Natural killer cell (primary cell): ENCODE data around the gene METRNL. TPM values are rescaled to one million over a fixed set of nuclear protein-coding genes. Genes with fewer than 3 reads are reported as not detected.

Experiments
- ATAC-seq, 3 donors: fragments of 150-1000 bp in 2 of 3; fragments of 200-7000 bp in 1 of 3; cut with Tn5 transposase; 1 replicate in 1 of 3; 2 replicates in 2 of 3; pipeline ENCODE4 v1.10.0; 2021; ENCODE audit warnings: mild to moderate bottlenecking in 2 of 3, moderate library complexity in 2 of 3
- DNase-seq, 2 donors: peaks; one replicate each; pipeline versions ENCODE4 v3.0.0 to v3.0.0-alpha.2; 2013 to 2021; ENCODE audit warnings: mixed read lengths in 1 of 2
- H3K27ac ChIP-seq: one replicate; pipeline ENCODE4 v1.5.1; 2013; ENCODE audit warnings: mild to moderate bottlenecking, low read length
- H3K27me3 ChIP-seq: one replicate; pipeline ENCODE4 v1.6.1; 2013; ENCODE audit warnings: low read length; ENCODE audit not compliant: control insufficient read depth, insufficient read depth
- H3K36me3 ChIP-seq: one replicate; pipeline ENCODE4 v1.6.1; 2013; ENCODE audit warnings: low read length; ENCODE audit not compliant: control insufficient read depth, insufficient read depth
- H3K4me1 ChIP-seq: one replicate; pipeline ENCODE4 v1.6.1; 2013; ENCODE audit warnings: low read length; ENCODE audit not compliant: control insufficient read depth, insufficient read depth
- H3K4me3 ChIP-seq: one replicate; pipeline ENCODE4 v1.5.1; 2013; ENCODE audit warnings: low read length
- H3K9me3 ChIP-seq: one replicate; pipeline ENCODE4 v1.6.1; 2013; ENCODE audit warnings: low read length; ENCODE audit not compliant: control insufficient read depth, insufficient read depth
- H3K27ac Mint-ChIP-seq, 2 donors: one replicate each; pipeline ENCODE4 v1.8.0; 2022; ENCODE audit warnings: mild to moderate bottlenecking in 2 of 2, mixed read lengths in 2 of 2, moderate library complexity in 1 of 2
- H3K27me3 Mint-ChIP-seq, 2 donors: one replicate each; pipeline ENCODE4 v1.8.0; 2022; ENCODE audit warnings: low read depth in 2 of 2, mixed read lengths in 2 of 2
- H3K36me3 Mint-ChIP-seq: one replicate; pipeline ENCODE4 v1.8.0; 2022; ENCODE audit warnings: mixed read lengths
- H3K4me1 Mint-ChIP-seq, 2 donors: one replicate each; pipeline ENCODE4 v1.8.0; 2022; ENCODE audit warnings: mixed read lengths in 2 of 2
- H3K4me3 Mint-ChIP-seq: one replicate; pipeline ENCODE4 v1.8.0; 2022; ENCODE audit warnings: mild to moderate bottlenecking, moderate library complexity, mixed read lengths
- H3K9me3 Mint-ChIP-seq, 2 donors: one replicate each; pipeline ENCODE4 v1.8.0; 2022; ENCODE audit warnings: mixed read lengths in 2 of 2
- CTCF ChIP-seq: fragments of 200-600 bp; IDR thresholded peaks from one replicate; pipeline ENCODE4 v1.8.0; 2022; ENCODE audit warnings: antibody characterized with exemption
- WGBS: methylation state at CpG from one replicate; pipeline ENCODE4 v1.1.7; 2013; ENCODE audit warnings: missing lambda C conversion rate; ENCODE audit not compliant: insufficient coverage; 5-methylcytosine and 5-hydroxymethylcytosine counted together
- intact Hi-C: fragments of 100-400 bp; cut with micrococcal nuclease; formaldehyde crosslinking; loops from one replicate; pipeline ENCODE4 v1.14.2; 2022
- total RNA-seq, 4 donors: library from RNA; stranded (reverse); fragments of 120-200 nt in 1 of 4; gene quantifications; one replicate each; pipeline versions ENCODE4 v1.2.3 to v1.2.4, GENCODE V29; 2013 to 2022

The METRNL gene
- total RNA-seq, 3 donors from 2014 or later (not counting 1 experiment from before 2014, with no cell fraction given): 227 to 390 (median 325) TPM

- 6% methylated on average over 93 of the region's 93 CpGs for WGBS
- H3K27me3 Mint-ChIP-seq: no peaks in the 10 kb centered on the region
- Histone ChIP-seq H3K27ac (no peak overlapping the region), H3K4me3 (peak overlapping the region; percentile 26), H3K4me1 (peaks cover 38% of the 10 kb centered on the region), H3K9me3 (no peaks in the 10 kb centered on the region), H3K36me3 (no peaks in the 10 kb centered on the region), H3K27me3 (peaks cover 2% of the 10 kb centered on the region)
- no peaks in the 10 kb centered on the region for H3K9me3 Mint-ChIP-seq
- intact Hi-C loops: no loop called here
- ATAC-seq (no peak), DNase-seq (peak; percentile 31 to 57)
- peak overlapping the region in 1 of 2 donors; percentile 57 for H3K27ac Mint-ChIP-seq
- H3K4me1 Mint-ChIP-seq: peaks cover 22 to 30% of the 10 kb centered on the region in 2 donors
- no peaks in the 10 kb centered on the region for H3K36me3 Mint-ChIP-seq
- peak overlapping the region; percentile 68 for H3K4me3 Mint-ChIP-seq
- no peak for TF ChIP-seq CTCF
Observed at GRCh38 chr17:83078378-83079351, 744 bp upstream of the METRNL start.

- peaks cover 51% of the 10 kb centered on the region for H3K4me1 ChIP-seq
- peaks cover 2% of the 10 kb centered on the region for H3K27me3 ChIP-seq
- H3K27ac ChIP-seq: no peak overlapping the region
- no peaks in the 10 kb centered on the region for H3K9me3 Mint-ChIP-seq
- no peak overlapping the region for H3K4me3 ChIP-seq
- H3K27ac Mint-ChIP-seq: no peak overlapping the region
- H3K9me3 ChIP-seq: no peaks in the 10 kb centered on the region
- H3K4me1 Mint-ChIP-seq: peaks cover 35 to 44% of the 10 kb centered on the region in 2 donors
- WGBS: under 1% methylated on average over 123 of the region's 127 CpGs
- no peak for ATAC-seq
- no peaks in the 10 kb centered on the region for H3K36me3 Mint-ChIP-seq
- DNase-seq: peak; percentile 38 to 64
- no peak overlapping the region for H3K4me3 Mint-ChIP-seq
- no peaks in the 10 kb centered on the region for H3K36me3 ChIP-seq
- intact Hi-C loops: loop anchor here (5.0 kb wide), 1 partner anchor 233 kb away; no protein-coding TSS in a partner anchor
- TF ChIP-seq CTCF: no peak
- H3K27me3 Mint-ChIP-seq: no peaks in the 10 kb centered on the region
Observed at GRCh38 chr17:83079766-83080578, 563 bp downstream of the METRNL start.

GRCh38 chr17:83080579-83080857 lies 1.1 kb downstream of the METRNL start:
- Histone ChIP-seq H3K4me1 (peaks cover 56% of the 10 kb centered on the region), H3K4me3 (no peak overlapping the region), H3K27me3 (peaks cover 2% of the 10 kb centered on the region), H3K9me3 (no peaks in the 10 kb centered on the region), H3K36me3 (peaks cover 5% of the 10 kb centered on the region), H3K27ac (no peak overlapping the region)
- DNase-seq (no peak), ATAC-seq (no peak)
- Mint-ChIP-seq H3K27me3 (no peaks in the 10 kb centered on the region), H3K9me3 (no peaks in the 10 kb centered on the region), H3K36me3 (no peaks in the 10 kb centered on the region), H3K4me1 (peaks cover 38 to 46% of the 10 kb centered on the region in 2 donors), H3K4me3 (no peak overlapping the region), H3K27ac (no peak overlapping the region)
- 0% methylated on average over 40 of the region's 44 CpGs for WGBS
- intact Hi-C loops: loop anchor here (5.0 kb wide), 1 partner anchor 233 kb away; no protein-coding TSS in a partner anchor
- no peak for TF ChIP-seq CTCF
